Gastroesophageal sphincter (tissue), 3 donors: ENCODE data around the gene TMEM121B.
A peak's percentile ranks its signal among the peaks of the same experiment; 100 is the strongest.

Experiments
- CTCF ChIP-seq, 4 experiments: fragments of 200-600 bp in 2 of 4; fragments of 450-650 bp in 2 of 4; sonication (generic) in 1 of 4; IDR thresholded peaks; one replicate each; pipeline ENCODE4 v1.5.1; 2017 to 2019; ENCODE audit warnings: antibody characterized with exemption in 4 of 4, mild to moderate bottlenecking in 2 of 4, moderate library complexity in 2 of 4
- EP300 ChIP-seq: sonication (generic); formaldehyde crosslinking; IDR thresholded peaks from one replicate; pipeline ENCODE4 v1.6.1; 2017; ENCODE audit warnings: antibody characterized with exemption, mild to moderate bottlenecking
- POLR2A ChIP-seq, 2 donors: fragments of 450-650 bp; IDR thresholded peaks; one replicate each; pipeline ENCODE4 v1.6.1; 2017; ENCODE audit warnings: antibody characterized with exemption in 2 of 2, mild to moderate bottlenecking in 2 of 2, moderate library complexity in 1 of 2
- POLR2AphosphoS5 ChIP-seq: sonication (generic); formaldehyde crosslinking; IDR thresholded peaks from one replicate; pipeline ENCODE4 v1.6.1; 2017; ENCODE audit warnings: antibody characterized with exemption

GRCh38 chr22:17084554-17085276 is 36.4 kb downstream of the TMEM121B start, which contains the start of gene IL17RA:
- TF ChIP-seq POLR2AphosphoS5 (peak; percentile 44), CTCF (IDR thresholded peaks at IDR 0.05) (peak in 1 of 4 experiments; percentile 17), POLR2A (IDR thresholded peaks at IDR 0.05) (peak; percentile 56 to 57), EP300 (no peak)
